Endothelial cell of umbilical vein (primary cell): ENCODE results near the gene LMNA. TPM values are rescaled to one million over a fixed set of nuclear protein-coding genes. Genes with fewer than 3 reads are reported as not detected.

ENCODE experiments used
- BruUV-seq: library from RNA; stranded (reverse); fragments of 400-500 nt; replicated peaks from 2 replicates; lab custom pipeline; 2021; lab: Mats Ljungman, UMichigan
- CTCF ChIA-PET: fragments of 300-600, 350-600 bp; sonication (Branson Sonifier 250); formaldehyde crosslinking; loops from one replicate; lab custom pipeline; 2021; ENCODE audit warnings: antibody characterized with exemption, inconsistent platforms; lab: Charles Lee
- POLR2A ChIA-PET: fragments of 300-600, 350-600 bp; sonication (Branson Sonifier 250); formaldehyde crosslinking; loops from one replicate; lab custom pipeline; 2021; ENCODE audit warnings: antibody characterized with exemption, inconsistent platforms; lab: Charles Lee
- DNase-seq: peaks from one replicate; pipeline ENCODE4 v3.0.0-alpha.2; 2011; ENCODE audit warnings: low read depth, low spot score
- FAIRE-seq: peaks from 2 replicates; lab custom pipeline; 2011; peaks lifted over from hg19 to GRCh38; lab: Jason Lieb, UNC
- H2AFZ ChIP-seq: 2 replicates; pipeline ENCODE4 v1.6.0; 2012; ENCODE audit warnings: low read depth, low read length, control low read depth, inconsistent platforms
- H3K27ac ChIP-seq: 2 replicates; pipeline ENCODE4 v1.5.1; 2011; ENCODE audit warnings: low read depth, mild to moderate bottlenecking, control low read depth, low read length, moderate library complexity; ENCODE audit not compliant: insufficient read depth
- H3K27me3 ChIP-seq, 2 experiments: 2 replicates each; pipeline versions ENCODE4 v1.6.0 to v1.6.1; 2011; ENCODE audit warnings: low read length in 2 of 2, mixed read lengths in 1 of 2; ENCODE audit not compliant: control insufficient read depth in 2 of 2, insufficient read depth in 2 of 2
- H3K36me3 ChIP-seq, 2 experiments: 2 replicates in 1 of 2; 3 replicates in 1 of 2; pipeline ENCODE4 v1.5.1; 2011; ENCODE audit warnings: low read length in 2 of 2, mild to moderate bottlenecking in 1 of 2, moderate library complexity in 1 of 2; ENCODE audit not compliant: control insufficient read depth in 2 of 2, insufficient read depth in 2 of 2; ENCODE audit errors: extremely low read depth in 1 of 2
- H3K4me1 ChIP-seq: 3 replicates; pipeline ENCODE4 v1.5.1; 2011; ENCODE audit warnings: mild to moderate bottlenecking, low read length; ENCODE audit not compliant: control insufficient read depth, insufficient read depth; ENCODE audit errors: extremely low read depth
- H3K4me2 ChIP-seq: 2 replicates; pipeline ENCODE4 v1.6.1; 2011; ENCODE audit warnings: low read length, control low read depth, mixed read lengths; ENCODE audit not compliant: insufficient read depth
- H3K4me3 ChIP-seq, 3 experiments: fragments of 200-600 bp in 1 of 3; sonication (generic), shearing (Covaris generic) in 1 of 3; replicated peaks in 1 of 3; 2 replicates each; pipeline ENCODE4 v1.5.1; 2011 to 2016; ENCODE audit warnings: control low read depth in 3 of 3, low read length in 3 of 3, mild to moderate bottlenecking in 2 of 3, inconsistent platforms in 1 of 3, low read depth in 1 of 3, moderate library complexity in 1 of 3; ENCODE audit not compliant: insufficient read depth in 1 of 3
- H3K79me2 ChIP-seq: 2 replicates; pipeline ENCODE4 v1.6.0; 2012; ENCODE audit warnings: low read length, inconsistent platforms; ENCODE audit not compliant: control insufficient read depth, insufficient read depth
- H3K9ac ChIP-seq: replicated peaks from 2 replicates; pipeline ENCODE3; 2011; ENCODE audit warnings: low read length, control low read depth; ENCODE audit not compliant: insufficient read depth; ENCODE audit errors: extremely low read depth
- H3K9me1 ChIP-seq: replicated peaks from 3 replicates; pipeline ENCODE4 v1.6.0; 2011; ENCODE audit warnings: mild to moderate bottlenecking, low read length; ENCODE audit not compliant: control insufficient read depth, insufficient read depth; ENCODE audit errors: extremely low read depth
- H3K9me3 ChIP-seq: replicated peaks from 2 replicates; pipeline ENCODE4 v1.5.1; 2012; ENCODE audit warnings: low read length, inconsistent platforms; ENCODE audit not compliant: control insufficient read depth, insufficient read depth
- H4K20me1 ChIP-seq: replicated peaks from 2 replicates; pipeline ENCODE3; 2011; ENCODE audit warnings: mild to moderate bottlenecking, low read length; ENCODE audit not compliant: control insufficient read depth, insufficient read depth; ENCODE audit errors: extremely low read depth
- EZH2 ChIP-seq: IDR thresholded peaks from 2 replicates; pipeline ENCODE4 v1.6.1; 2012; ENCODE audit warnings: borderline replicate concordance, low read depth, mild to moderate bottlenecking, moderate library complexity, low read length, inconsistent platforms; ENCODE audit not compliant: severe bottlenecking
- FOS ChIP-seq: IDR thresholded peaks from 2 replicates; pipeline ENCODE4 v1.6.1; 2011; ENCODE audit warnings: mild to moderate bottlenecking, low read length, moderate library complexity, borderline replicate concordance; ENCODE audit not compliant: insufficient read depth
- GATA2 ChIP-seq: IDR thresholded peaks from 2 replicates; pipeline ENCODE4 v1.7.0; 2011; ENCODE audit warnings: low read depth, mild to moderate bottlenecking, moderate library complexity, mixed read lengths, low read length; ENCODE audit not compliant: insufficient read length, insufficient read depth
- JUN ChIP-seq: IDR thresholded peaks from 2 replicates; pipeline ENCODE4 v1.6.1; 2011; ENCODE audit warnings: borderline replicate concordance, low read depth; ENCODE audit not compliant: insufficient read length, insufficient read depth
- MAX ChIP-seq: IDR thresholded peaks from 2 replicates; pipeline ENCODE4 v1.6.1; 2011; ENCODE audit not compliant: insufficient read depth, insufficient read length
- MYC ChIP-seq: IDR thresholded peaks from one replicate; pipeline ENCODE4 v1.6.1; 2011; ENCODE audit warnings: mild to moderate bottlenecking, low read depth, low read length
- POLR2A ChIP-seq: IDR thresholded peaks from 2 replicates; pipeline ENCODE4 v1.6.1; 2012; ENCODE audit warnings: low read depth, mild to moderate bottlenecking, control low read depth, low read length
- POLR2AphosphoS5 ChIP-seq: IDR thresholded peaks from 2 replicates; pipeline ENCODE4 v1.6.1; 2012; ENCODE audit warnings: low read depth, mild to moderate bottlenecking, control low read depth, low read length, moderate library complexity; ENCODE audit not compliant: insufficient read depth
- dilution Hi-C: fragments of 300-500 bp; cut with MboI; formaldehyde crosslinking; loops from one replicate; pipeline ENCODE4 v1.15.0; 2019; ENCODE audit warnings: low sequenced_read_pairs; ENCODE audit not compliant: extremely low pct_ligation_motif_present
- intact Hi-C: fragments of 100-400 bp; cut with micrococcal nuclease; formaldehyde crosslinking; loops from one replicate; pipeline ENCODE4 v1.10.0; 2022
- polyA plus RNA-seq, 4 experiments: library from polyadenylated mRNA; depleted of rRNA in 3 of 4; stranded (reverse) in 3 of 4; unstranded in 1 of 4; fragments of >200 nt; gene quantifications; 2 replicates each; pipeline versions ENCODE4 v1.2.1 to v1.2.3, GENCODE V29; 2011 to 2012; ENCODE audit warnings: missing spikeins in 1 of 4
- total RNA-seq: library from RNA; stranded (reverse); gene quantifications from 2 replicates; pipeline ENCODE4 v1.2.3, GENCODE V29; 2021
- TF ChIP-seq, protein P1 (sequence below), 2 donors: IDR thresholded peaks; 1 replicate in 1 of 2; 2 replicates in 1 of 2; pipeline ENCODE4 v1.5.1; 2011; ENCODE audit warnings: low read length in 2 of 2, mild to moderate bottlenecking in 2 of 2, moderate library complexity in 2 of 2, control low read depth in 1 of 2, inconsistent platforms in 1 of 2, low read depth in 1 of 2; ENCODE audit not compliant: insufficient read depth in 1 of 2; ENCODE audit errors: extremely low read depth in 1 of 2

The LMNA gene
- total and polyA plus RNA-seq, 2 donors (not counting 3 experiments of a cell fraction or from before 2014, with no cell fraction given): 371 to 742 TPM

GRCh38 chr1:156089704-156090103 lies 24.8 kb upstream of the LMNA start:
- BruUV-seq: no TSS peak
- CTCF ChIA-PET: interaction anchor here (1.3 to 21.0 kb wide), 4 partner anchors 30 to 144 kb away, joined by 3 to 627 read pairs (median 28); no protein-coding TSS in a partner anchor
- intact Hi-C loops: loop anchor here (1.0 to 10.0 kb wide), 3 partner anchors 41 to 245 kb away; partner anchors contain the start of genes CCT3 and TSACC
- FAIRE-seq (no peak), DNase-seq (no peak)
- H3K36me3 ChIP-seq: peaks cover 0 to 3% of the 10 kb centered on the region in 2 experiments
- H3K4me2 ChIP-seq: no peak overlapping the region
- POLR2A ChIA-PET: no interaction called here
- H3K4me1 ChIP-seq: peaks cover 11% of the 10 kb centered on the region
- H3K9me1 ChIP-seq: no peaks in the 10 kb centered on the region
- H3K27ac ChIP-seq: no peak overlapping the region
- TF ChIP-seq, protein P1, sequence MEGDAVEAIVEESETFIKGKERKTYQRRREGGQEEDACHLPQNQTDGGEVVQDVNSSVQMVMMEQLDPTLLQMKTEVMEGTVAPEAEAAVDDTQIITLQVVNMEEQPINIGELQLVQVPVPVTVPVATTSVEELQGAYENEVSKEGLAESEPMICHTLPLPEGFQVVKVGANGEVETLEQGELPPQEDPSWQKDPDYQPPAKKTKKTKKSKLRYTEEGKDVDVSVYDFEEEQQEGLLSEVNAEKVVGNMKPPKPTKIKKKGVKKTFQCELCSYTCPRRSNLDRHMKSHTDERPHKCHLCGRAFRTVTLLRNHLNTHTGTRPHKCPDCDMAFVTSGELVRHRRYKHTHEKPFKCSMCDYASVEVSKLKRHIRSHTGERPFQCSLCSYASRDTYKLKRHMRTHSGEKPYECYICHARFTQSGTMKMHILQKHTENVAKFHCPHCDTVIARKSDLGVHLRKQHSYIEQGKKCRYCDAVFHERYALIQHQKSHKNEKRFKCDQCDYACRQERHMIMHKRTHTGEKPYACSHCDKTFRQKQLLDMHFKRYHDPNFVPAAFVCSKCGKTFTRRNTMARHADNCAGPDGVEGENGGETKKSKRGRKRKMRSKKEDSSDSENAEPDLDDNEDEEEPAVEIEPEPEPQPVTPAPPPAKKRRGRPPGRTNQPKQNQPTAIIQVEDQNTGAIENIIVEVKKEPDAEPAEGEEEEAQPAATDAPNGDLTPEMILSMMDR (IDR thresholded peaks at IDR 0.05; ENCODE audit: extremely low read depth in 1 of 2, insufficient read depth in 1 of 2, low read depth in 1 of 2, low read length in 2 of 2): no peak
- TF ChIP-seq FOS (no peak), MAX (no peak), MYC (no peak), POLR2AphosphoS5 (no peak), EZH2 (no peak), GATA2 (no peak), JUN (no peak), POLR2A (no peak)
- H4K20me1 ChIP-seq: no peaks in the 10 kb centered on the region
- H3K79me2 ChIP-seq: no peaks in the 10 kb centered on the region
- dilution Hi-C loops: no loop called here
- no peak overlapping the region for H3K4me3 ChIP-seq
- H3K9ac ChIP-seq: no peak overlapping the region
- H2AFZ ChIP-seq: no peak overlapping the region
- H3K27me3 ChIP-seq: no peaks in the 10 kb centered on the region
- H3K9me3 ChIP-seq: no peaks in the 10 kb centered on the region
